ENCODE results near the gene PAXX. TPM values are rescaled to one million over a fixed set of nuclear protein-coding genes. Genes with fewer than 3 reads are reported as not detected.

PAXX gene
- total RNA-seq, 1 donor from 2014 or later, result 19.8 TPM

GRCh38 chr9:137009938-137010732 is 17.9 kb downstream of the PAXX start:
- Histone ChIP-seq H3K36me3 (peaks cover 57% of the 10 kb centered on the region), H3K4me3 (no peak overlapping the region), H3K9me3 (replicated peaks) (no peaks in the 10 kb centered on the region), H3K27me3 (ENCODE audit: low read depth) (no peaks in the 10 kb centered on the region), H3K27ac (replicated peaks) (no peak overlapping the region), H3K4me1 (no peaks in the 10 kb centered on the region)
- no peak for DNase-seq
- TF ChIP-seq CTCF (IDR thresholded peaks at IDR 0.05; ENCODE audit: borderline replicate concordance), result no peak
- intact Hi-C loops (cut with micrococcal nuclease), result no loop called here

- Histone ChIP-seq H3K4me3 (no peak overlapping the region), H3K27ac (replicated peaks) (no peak overlapping the region), H3K36me3 (peaks cover 67% of the 10 kb centered on the region), H3K4me1 (no peaks in the 10 kb centered on the region), H3K27me3 (ENCODE audit: low read depth) (no peaks in the 10 kb centered on the region), H3K9me3 (replicated peaks) (no peaks in the 10 kb centered on the region)
- DNase-seq, result no peak
- TF ChIP-seq CTCF (IDR thresholded peaks at IDR 0.05; ENCODE audit: borderline replicate concordance), result no peak
- intact Hi-C loops (cut with micrococcal nuclease), result no loop called here
These were observed 18.9 kb downstream of the PAXX start for GRCh38 chr9:137011156-137011555.

GRCh38 chr9:137011907-137012675 is 19.9 kb downstream of the PAXX start:
- Histone ChIP-seq H3K9me3 (replicated peaks) (no peaks in the 10 kb centered on the region), H3K27me3 (ENCODE audit: low read depth) (no peaks in the 10 kb centered on the region), H3K36me3 (peaks cover 77% of the 10 kb centered on the region), H3K27ac (replicated peaks) (no peak overlapping the region), H3K4me1 (no peaks in the 10 kb centered on the region), H3K4me3 (no peak overlapping the region)
- no peak for DNase-seq
- no peak for TF ChIP-seq CTCF (IDR thresholded peaks at IDR 0.05; ENCODE audit: borderline replicate concordance)
- intact Hi-C loops (cut with micrococcal nuclease), result no loop called here

- no peak for TF ChIP-seq CTCF (IDR thresholded peaks at IDR 0.05; ENCODE audit: borderline replicate concordance)
- peaks cover 85% of the 10 kb centered on the region for H3K36me3 ChIP-seq
- intact Hi-C loops (cut with micrococcal nuclease), result no loop called here
- H3K27ac ChIP-seq (replicated peaks), result no peak overlapping the region
- no peaks in the 10 kb centered on the region for H3K9me3 ChIP-seq (replicated peaks)
- H3K4me3 ChIP-seq, result no peak overlapping the region
- H3K27me3 ChIP-seq (ENCODE audit: low read depth), result no peaks in the 10 kb centered on the region
- H3K4me1 ChIP-seq, result no peaks in the 10 kb centered on the region
- no peak for DNase-seq
These were observed 20.7 kb downstream of the PAXX start for GRCh38 chr9:137012694-137013570.

GRCh38 chr9:137013571-137013940 is 21.3 kb downstream of the PAXX start:
- H3K27me3 ChIP-seq (ENCODE audit: low read depth), result no peaks in the 10 kb centered on the region
- no peaks in the 10 kb centered on the region for H3K4me1 ChIP-seq
- no peak for DNase-seq
- H3K4me3 ChIP-seq, result no peak overlapping the region
- H3K36me3 ChIP-seq, result peaks cover 83% of the 10 kb centered on the region
- intact Hi-C loops (cut with micrococcal nuclease), result no loop called here
- TF ChIP-seq CTCF (IDR thresholded peaks at IDR 0.05; ENCODE audit: borderline replicate concordance), result no peak
- no peak overlapping the region for H3K27ac ChIP-seq (replicated peaks)
- H3K9me3 ChIP-seq (replicated peaks), result no peaks in the 10 kb centered on the region

Data from left ventricle myocardium inferior (tissue), 1 donor.